Ovary (tissue), 9 donors: Measurements from ENCODE around the gene PLEKHA6. TPM values are rescaled to one million over a fixed set of nuclear protein-coding genes. Genes with fewer than 3 reads are reported as not detected.

Source experiments
- DNase-seq, 5 donors: peaks; one replicate each; pipeline ENCODE4 v3.0.0-alpha.2; 2019 to 2020
- H3K27ac ChIP-seq, 2 donors: fragments of 200-600 bp; one replicate each; pipeline versions ENCODE4 v1.5.1 to v1.8.0; 2019 to 2022
- H3K27me3 ChIP-seq: fragments of 200-600 bp; one replicate; pipeline ENCODE4 v1.8.0; 2022
- H3K36me3 ChIP-seq: fragments of 200-600 bp; sonication (generic); one replicate; pipeline ENCODE4 v1.5.1; 2019
- H3K4me1 ChIP-seq: one replicate; pipeline ENCODE4 v1.8.1; 2013; ENCODE audit warnings: mild to moderate bottlenecking, moderate library complexity; ENCODE audit not compliant: insufficient read depth
- H3K4me3 ChIP-seq: fragments of 200-600 bp; sonication (generic); one replicate; pipeline ENCODE4 v1.5.1; 2017
- H3K9me3 ChIP-seq, 2 donors: fragments of 200-600 bp in 1 of 2; sonication (generic) in 1 of 2; one replicate each; pipeline versions ENCODE4 v1.5.1 to v1.8.1; 2013 to 2019; ENCODE audit warnings: mild to moderate bottlenecking in 1 of 2, moderate library complexity in 1 of 2
- EP300 ChIP-seq: sonication (generic); formaldehyde crosslinking; IDR thresholded peaks from one replicate; pipeline ENCODE4 v1.6.1; 2017; ENCODE audit warnings: antibody characterized with exemption
- POLR2A ChIP-seq: fragments of 450-650 bp; IDR thresholded peaks from one replicate; pipeline ENCODE4 v1.6.1; 2017; ENCODE audit warnings: antibody characterized with exemption, mild to moderate bottlenecking, moderate library complexity
- WGBS, 3 donors: extraction: QIAGEN DNeasy Blood & Tissue Kit in 1 of 3; methylation state at CpG; one replicate each; pipeline versions ENCODE4 v1.1.5 to v1.1.7; 2013 to 2017; 5-methylcytosine and 5-hydroxymethylcytosine counted together
- intact Hi-C, 4 donors: fragments of 100-400 bp; cut with DNase I; formaldehyde crosslinking; loops; one replicate each; pipeline versions ENCODE4 v1.11.0 to v1.15.1; 2022 to 2023
- polyA plus RNA-seq, 2 donors: library from polyadenylated mRNA; stranded (reverse); fragments of 200-250 nt in 1 of 2; fragments of 350-450 nt in 1 of 2; fragmentation: Illumina TruSeq in 1 of 2; extraction: RNeasy Lipid Tissue Mini Kit (QIAGEN cat#74804) in 1 of 2; gene quantifications; one replicate each; pipeline ENCODE4 v1.2.3, GENCODE V29; 2013 to 2014
- total RNA-seq, 7 donors: library from RNA; depleted of rRNA in 2 of 7; stranded (reverse); fragments of >200 nt in 2 of 7; fragmentation: NEBNext Ultra II Directional in 3 of 7; extraction: Animal tissue kit (Norgen Biotek cat#: 25700) in 3 of 7; gene quantifications; one replicate each; pipeline versions ENCODE4 v1.1.0 to v1.2.4, GENCODE V29; 2016 to 2023
- TF ChIP-seq, protein P1 (sequence below), 3 donors: fragments of 450-650 bp in 2 of 3; fragments of 200-600 bp in 1 of 3; IDR thresholded peaks; one replicate each; pipeline versions ENCODE4 v1.5.1 to v1.8.0; 2016 to 2022; ENCODE audit warnings: antibody characterized with exemption in 3 of 3, mild to moderate bottlenecking in 1 of 3
- donor health status: DM: no; HTN: no; CAD: no; lungs with moderate emphysema.
- donor health status: DM: no; HTN: no; CAD: no.
- donor health status: Bipolar disorder and iron deficiency.
- donor health status: DM: yes; HTN: yes; CAD: no.
- donor health status: DM: no; HTN: no; CAD: no.
- donor health status: DM: yes; HTN: yes; CAD: no.

Gene PLEKHA6
- total and polyA plus RNA-seq, 9 donors = 2.3 to 20.5 (median 6.6) TPM

DNA sequence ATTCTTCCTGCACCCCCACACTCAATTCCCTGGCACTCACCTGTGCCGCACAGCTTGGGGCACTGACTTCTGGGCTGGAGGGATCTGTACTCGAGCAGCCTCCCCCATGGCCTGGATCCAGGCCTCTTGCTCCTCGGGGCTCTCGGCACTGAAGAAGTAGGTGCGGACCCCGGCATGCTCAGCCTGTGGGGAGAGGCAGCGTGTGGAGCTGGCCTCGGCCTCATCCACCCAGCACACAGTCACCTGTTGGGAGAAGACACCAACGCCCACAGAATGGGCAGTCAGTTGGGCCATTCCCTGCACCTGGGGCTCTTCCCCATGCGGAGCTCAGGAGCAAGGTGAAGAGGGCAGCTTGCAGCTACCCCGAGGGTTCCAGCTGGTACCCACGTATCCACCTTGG, 98.5 kb downstream of the PLEKHA6 start:
- intact Hi-C loops = no loop called here
- no peak for DNase-seq
- no peaks in the 10 kb centered on the region for H3K36me3 ChIP-seq
- H3K27me3 ChIP-seq = no peaks in the 10 kb centered on the region
- no peak overlapping the region for H3K27ac ChIP-seq
- no peaks in the 10 kb centered on the region for H3K9me3 ChIP-seq
- 88 to 90% (median 89%) methylated on average over 11 to 12 of the region's 12 CpGs for WGBS, 3 donors
- no peak overlapping the region for H3K4me3 ChIP-seq
- no peak for TF ChIP-seq EP300
- no peak for TF ChIP-seq POLR2A
- TF ChIP-seq, protein P1, sequence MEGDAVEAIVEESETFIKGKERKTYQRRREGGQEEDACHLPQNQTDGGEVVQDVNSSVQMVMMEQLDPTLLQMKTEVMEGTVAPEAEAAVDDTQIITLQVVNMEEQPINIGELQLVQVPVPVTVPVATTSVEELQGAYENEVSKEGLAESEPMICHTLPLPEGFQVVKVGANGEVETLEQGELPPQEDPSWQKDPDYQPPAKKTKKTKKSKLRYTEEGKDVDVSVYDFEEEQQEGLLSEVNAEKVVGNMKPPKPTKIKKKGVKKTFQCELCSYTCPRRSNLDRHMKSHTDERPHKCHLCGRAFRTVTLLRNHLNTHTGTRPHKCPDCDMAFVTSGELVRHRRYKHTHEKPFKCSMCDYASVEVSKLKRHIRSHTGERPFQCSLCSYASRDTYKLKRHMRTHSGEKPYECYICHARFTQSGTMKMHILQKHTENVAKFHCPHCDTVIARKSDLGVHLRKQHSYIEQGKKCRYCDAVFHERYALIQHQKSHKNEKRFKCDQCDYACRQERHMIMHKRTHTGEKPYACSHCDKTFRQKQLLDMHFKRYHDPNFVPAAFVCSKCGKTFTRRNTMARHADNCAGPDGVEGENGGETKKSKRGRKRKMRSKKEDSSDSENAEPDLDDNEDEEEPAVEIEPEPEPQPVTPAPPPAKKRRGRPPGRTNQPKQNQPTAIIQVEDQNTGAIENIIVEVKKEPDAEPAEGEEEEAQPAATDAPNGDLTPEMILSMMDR (IDR thresholded peaks at IDR 0.05) = no peak
- no peaks in the 10 kb centered on the region for H3K4me1 ChIP-seq

DNA sequence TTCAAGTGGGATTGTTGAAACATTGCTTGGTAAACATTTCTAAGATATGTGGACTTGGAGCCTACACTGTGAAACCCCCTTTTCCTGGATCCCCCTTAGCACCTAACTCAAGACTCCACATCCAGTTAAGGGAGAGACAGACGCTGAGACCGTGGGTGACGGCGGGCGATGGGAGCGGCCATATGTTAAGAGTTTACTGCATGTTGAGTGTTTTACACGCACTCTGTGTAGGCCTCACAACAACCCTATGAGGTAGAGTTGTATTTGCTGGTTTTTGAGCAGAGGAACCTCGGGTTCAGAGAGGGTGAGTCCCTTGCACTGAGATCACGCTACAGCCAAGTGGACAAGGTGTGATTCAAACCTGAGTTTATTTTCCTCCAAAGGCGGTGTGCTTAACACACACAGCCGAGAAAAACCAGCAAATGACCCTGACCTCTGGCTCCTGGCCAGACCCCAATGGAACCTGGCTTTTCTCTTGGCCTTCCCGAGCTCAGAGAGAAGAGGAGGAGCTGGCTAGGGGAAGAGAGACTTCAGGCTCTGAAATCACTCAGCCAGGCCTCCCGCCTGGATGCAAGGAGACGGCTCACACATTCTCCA, 99.0 kb downstream of the PLEKHA6 start:
- Histone ChIP-seq H3K9me3 (no peaks in the 10 kb centered on the region), H3K27ac (no peak overlapping the region), H3K27me3 (no peaks in the 10 kb centered on the region), H3K36me3 (no peaks in the 10 kb centered on the region), H3K4me1 (no peaks in the 10 kb centered on the region), H3K4me3 (no peak overlapping the region)
- 80 to 82% (median 81%) methylated on average over 14 of the region's 14 CpGs for WGBS, 3 donors
- intact Hi-C loops = no loop called here
- TF ChIP-seq EP300 (no peak), POLR2A (no peak)
- TF ChIP-seq, protein P1 (IDR thresholded peaks at IDR 0.05) = no peak
- no peak for DNase-seq

DNA sequence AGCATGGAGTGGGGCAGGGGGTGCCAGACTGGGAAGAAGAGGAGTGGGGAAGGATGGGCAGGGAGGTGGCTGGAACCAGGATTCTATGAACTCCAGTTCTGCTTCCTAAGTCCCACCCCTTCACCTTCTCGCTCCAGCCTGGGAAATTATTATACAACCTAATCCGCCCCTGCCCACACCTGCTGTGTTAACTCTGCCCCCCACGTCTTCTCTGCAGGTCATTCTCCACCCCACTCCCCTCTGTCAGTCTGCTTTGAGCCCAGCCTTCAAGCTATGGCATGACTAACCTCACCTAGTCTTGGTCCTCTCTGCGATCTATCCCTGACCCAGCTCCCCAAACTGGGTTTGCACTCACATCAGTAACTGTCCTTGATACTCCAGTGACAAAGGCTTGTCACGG, 99.9 kb downstream of the PLEKHA6 start:
- Histone ChIP-seq H3K27ac (no peak overlapping the region), H3K4me1 (no peaks in the 10 kb centered on the region), H3K4me3 (no peak overlapping the region), H3K9me3 (no peaks in the 10 kb centered on the region), H3K36me3 (no peaks in the 10 kb centered on the region), H3K27me3 (no peaks in the 10 kb centered on the region)
- TF ChIP-seq, protein P1 (IDR thresholded peaks at IDR 0.05) = no peak
- TF ChIP-seq EP300 (no peak), POLR2A (no peak)
- DNase-seq = no peak
- intact Hi-C loops = loop anchor here in 1 of 4 donors (5.0 kb wide), 1 partner anchor 103 kb away; no protein-coding TSS in a partner anchor
- WGBS, 3 donors = 93 to 94% (median 94%) methylated on average over 5 of the region's 5 CpGs

DNA sequence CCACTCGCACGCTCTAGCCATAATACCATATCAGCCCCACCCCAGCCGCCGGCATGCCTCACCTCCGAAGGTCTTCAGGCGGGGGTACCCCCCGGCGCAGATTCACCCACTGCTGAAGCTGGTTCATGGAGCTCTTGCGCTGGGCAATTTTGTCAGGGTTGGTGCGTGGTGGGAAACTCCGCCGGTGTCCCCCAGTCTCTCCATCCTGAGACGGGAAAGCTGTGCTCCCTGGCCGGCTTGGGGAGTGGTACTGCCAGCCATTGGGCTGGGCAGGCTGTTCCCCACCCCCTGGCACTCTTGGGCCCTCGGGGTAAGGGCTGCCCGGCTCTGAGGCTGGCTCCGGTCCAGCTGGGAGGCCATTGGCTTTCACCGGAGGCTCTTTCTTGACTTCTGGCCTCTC, 100.5 kb downstream of the PLEKHA6 start:
- no peaks in the 10 kb centered on the region for H3K4me1 ChIP-seq
- WGBS, 3 donors = 91 to 93% (median 91%) methylated on average over 10 to 18 of the region's 18 CpGs
- H3K9me3 ChIP-seq = no peaks in the 10 kb centered on the region
- H3K36me3 ChIP-seq = no peaks in the 10 kb centered on the region
- no peak for DNase-seq
- intact Hi-C loops = loop anchor here in 1 of 4 donors (5.0 kb wide), 1 partner anchor 103 kb away; no protein-coding TSS in a partner anchor
- no peaks in the 10 kb centered on the region for H3K27me3 ChIP-seq
- no peak overlapping the region for H3K27ac ChIP-seq
- no peak overlapping the region for H3K4me3 ChIP-seq
- TF ChIP-seq POLR2A = no peak
- TF ChIP-seq EP300 = no peak
- TF ChIP-seq, protein P1 (IDR thresholded peaks at IDR 0.05) = no peak
